GM21619 (cell line): ENCODE measurements around the gene FAM163A.

ENCODE experiments used
- ATAC-seq: cut with Tn5 transposase; IDR thresholded peaks from one replicate; pipeline ENCODE4 v1.9.1; 2021; ENCODE audit not compliant: unreplicated experiment

The FAM163A gene

DNA sequence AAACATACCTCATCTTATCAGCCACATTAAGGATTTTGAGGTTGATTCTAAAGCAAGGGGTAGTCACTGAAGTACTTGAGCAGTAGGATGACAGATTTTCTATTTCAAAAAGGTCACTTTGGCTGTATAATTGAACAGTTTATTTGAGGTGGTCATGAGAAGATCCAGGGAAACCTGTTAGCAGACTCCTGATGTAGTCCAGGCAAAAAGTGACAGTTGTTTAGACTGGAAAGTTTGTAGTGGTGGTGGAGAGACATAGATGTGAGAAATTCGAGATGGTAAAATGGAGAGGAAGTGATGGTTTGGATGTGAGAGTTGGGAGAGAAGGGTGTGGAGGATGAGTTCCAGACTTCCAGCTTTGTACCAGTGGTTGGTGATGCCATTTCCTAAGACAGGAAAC lies 7.5 kb downstream of the FAM163A start:
- ATAC-seq = no peak

DNA sequence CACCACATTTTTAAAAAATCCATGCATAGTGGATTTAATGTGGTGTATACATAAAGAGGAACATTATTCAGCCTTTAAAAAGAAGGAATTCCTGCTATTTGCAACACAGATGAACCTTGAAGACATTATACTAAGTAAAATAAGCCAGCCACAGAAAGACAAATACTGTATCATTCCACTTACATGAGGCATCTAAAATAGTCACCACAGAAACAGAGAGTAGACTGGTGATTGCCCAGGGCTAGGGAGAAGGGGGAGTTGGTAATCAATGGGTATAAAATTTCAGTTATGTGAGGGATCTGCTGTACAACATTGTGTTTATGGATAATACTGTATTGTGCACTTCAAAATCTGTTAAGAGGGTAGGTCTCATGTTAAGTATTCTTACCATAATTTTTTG lies 10.0 kb downstream of the FAM163A start:
- ATAC-seq = no peak

DNA sequence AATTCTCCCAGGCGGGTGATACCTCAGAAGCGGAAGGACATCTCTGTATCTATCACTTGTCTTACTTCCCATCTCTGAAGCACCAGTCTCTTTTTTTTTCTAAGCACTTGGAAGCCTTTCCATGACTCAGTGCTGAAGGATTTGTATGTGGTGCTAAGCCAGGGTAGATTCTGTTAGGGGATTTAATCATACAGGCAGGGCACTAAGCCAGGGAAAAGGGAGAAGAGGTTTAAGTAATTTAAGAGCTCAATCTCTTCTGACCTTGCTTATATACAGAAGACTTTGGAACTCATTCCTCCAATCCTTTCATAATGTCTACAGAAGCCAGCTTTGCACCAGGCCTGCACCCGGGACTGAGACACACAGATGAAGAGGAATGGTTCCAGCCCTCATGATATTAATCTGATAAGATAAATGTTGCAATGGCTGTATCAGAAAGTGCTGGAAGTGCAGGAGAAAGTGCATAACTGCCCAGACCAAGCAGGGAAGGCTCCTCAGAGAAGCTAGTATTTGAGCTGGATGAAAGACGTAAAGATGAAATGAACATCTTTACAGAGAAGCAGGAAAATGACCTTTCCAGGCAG lies 11.0 kb downstream of the FAM163A start:
- no peak for ATAC-seq

DNA sequence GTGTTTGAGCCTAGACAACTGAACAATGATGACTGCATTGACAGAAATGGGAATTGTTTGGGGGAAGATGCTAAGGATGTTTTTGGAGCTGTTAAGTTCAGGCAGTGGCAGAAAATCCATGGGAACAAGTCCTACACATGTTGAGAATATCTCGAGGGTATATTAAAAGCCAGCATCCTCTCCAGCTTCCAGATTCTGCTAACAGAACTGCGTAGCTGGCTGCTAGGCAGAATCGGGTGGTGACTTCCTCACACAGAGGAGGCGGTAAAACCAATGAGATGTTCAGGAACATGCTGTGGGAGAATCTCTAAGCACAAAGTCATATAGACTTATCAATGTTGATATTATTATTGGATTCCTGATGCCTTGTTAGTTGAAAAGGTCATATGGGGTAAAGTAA lies 14.8 kb downstream of the FAM163A start:
- no peak for ATAC-seq

DNA sequence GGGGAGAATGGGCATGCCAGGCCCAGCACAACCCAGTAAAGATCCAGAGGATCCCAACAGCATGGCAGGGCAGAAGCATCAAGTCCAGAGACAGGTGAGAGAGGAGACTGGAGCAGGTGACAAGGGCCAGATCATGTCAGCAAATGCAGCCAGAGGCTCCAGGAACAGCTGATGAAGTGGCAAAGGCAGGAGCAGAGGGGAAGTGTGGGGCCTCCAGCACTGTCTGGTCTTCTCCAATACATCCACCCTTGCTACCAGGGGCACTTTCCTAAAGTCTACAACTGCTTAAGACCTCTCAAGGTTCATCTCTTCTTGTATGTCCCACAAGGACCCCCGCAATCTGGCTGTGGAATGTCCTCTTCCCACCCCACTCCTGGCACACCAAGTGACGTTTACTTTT lies 17.4 kb downstream of the FAM163A start:
- no peak for ATAC-seq

DNA sequence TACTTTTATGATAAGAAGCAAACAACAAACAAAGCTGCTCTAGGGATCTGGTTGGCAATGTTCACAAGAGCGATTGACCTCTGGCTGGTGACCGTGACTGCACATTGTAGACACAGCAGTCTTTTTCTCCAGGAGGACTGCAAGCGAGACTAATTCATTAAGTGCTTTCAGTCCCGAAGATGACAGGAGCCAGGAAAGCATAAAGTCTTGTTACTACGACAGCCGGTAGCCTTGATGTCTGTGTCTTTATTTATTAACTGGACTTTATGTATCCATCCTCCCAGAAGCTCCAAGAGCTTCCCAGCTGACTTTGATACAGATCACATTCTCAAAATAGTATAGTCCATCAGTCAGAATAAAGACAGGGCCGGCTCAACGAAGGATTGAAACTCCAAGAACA lies 18.2 kb downstream of the FAM163A start:
- ATAC-seq = no peak

DNA sequence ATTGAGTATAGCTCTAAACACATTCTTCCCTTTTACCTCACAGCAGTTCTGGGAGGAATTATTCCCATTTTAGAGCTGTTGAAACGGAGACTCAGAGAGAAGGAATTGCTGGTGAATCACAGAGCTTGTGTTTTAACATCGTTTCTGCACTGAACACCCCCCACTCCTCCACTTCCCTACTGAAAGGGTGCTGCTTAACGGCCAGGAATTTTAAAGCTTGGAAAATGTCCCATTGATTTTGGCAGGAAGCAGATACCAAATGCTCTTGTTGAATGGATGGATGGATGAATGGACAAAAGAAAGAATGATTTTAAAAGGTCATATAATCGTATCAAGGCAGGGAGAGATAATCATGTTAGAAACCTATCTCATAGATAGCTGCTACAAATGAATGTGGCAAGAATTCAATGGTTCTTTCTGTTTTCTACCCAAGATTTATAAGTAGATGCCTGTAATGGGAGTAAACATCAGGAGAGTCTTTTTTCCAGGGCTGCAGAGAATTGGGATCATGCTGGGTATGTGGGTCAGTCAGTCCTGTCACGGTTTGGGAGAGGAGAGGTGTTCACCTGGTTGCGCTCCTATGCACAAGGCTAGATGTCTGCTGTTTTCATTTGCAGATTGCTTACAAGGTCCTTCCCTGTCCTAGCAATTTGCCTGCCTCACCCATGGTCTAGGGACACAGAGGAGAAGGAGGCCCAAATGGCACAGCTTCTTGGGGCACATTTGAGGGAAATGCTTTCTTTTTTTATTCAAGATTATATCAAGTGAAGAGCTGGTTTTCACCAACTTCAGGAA lies 19.0 kb downstream of the FAM163A start:
- no peak for ATAC-seq

DNA sequence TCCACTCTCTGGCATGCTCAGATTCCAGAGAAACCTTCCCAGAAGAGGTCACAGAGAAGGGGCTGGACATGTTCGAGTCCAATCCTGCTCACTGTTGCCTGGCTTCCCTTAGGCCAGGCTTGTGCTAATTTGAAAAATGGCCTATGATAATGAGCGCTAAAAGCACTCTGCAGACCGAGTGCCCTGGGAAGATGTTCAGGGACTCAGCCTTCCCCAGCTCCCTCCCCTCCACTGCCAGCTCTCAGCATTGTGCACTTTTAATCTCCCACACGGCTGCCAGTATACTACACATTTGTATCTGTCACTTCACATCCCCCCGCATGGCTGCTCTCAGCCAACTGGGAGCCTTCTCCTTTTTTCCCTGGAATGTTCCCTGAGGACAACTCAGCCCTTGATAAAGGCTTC lies 24.1 kb downstream of the FAM163A start:
- ATAC-seq = no peak

DNA sequence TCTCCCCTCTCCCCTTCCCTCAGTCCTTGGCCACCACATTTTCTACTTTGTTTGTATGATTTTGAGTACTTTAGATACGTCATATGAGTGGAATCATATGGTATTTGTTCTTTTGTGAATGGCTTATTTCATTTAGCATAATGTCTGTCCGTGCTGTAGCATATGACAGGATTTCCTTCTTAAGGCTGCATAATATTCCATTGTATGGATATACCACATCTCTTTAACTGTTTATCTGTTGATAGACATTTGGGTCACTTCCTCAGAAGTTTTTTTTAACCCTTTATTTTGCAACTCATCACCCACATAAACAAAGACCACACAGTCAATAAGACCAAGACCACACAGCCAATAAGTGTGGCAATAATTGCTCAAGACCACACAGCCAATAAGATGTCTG lies 24.9 kb downstream of the FAM163A start:
- ATAC-seq = no peak

DNA sequence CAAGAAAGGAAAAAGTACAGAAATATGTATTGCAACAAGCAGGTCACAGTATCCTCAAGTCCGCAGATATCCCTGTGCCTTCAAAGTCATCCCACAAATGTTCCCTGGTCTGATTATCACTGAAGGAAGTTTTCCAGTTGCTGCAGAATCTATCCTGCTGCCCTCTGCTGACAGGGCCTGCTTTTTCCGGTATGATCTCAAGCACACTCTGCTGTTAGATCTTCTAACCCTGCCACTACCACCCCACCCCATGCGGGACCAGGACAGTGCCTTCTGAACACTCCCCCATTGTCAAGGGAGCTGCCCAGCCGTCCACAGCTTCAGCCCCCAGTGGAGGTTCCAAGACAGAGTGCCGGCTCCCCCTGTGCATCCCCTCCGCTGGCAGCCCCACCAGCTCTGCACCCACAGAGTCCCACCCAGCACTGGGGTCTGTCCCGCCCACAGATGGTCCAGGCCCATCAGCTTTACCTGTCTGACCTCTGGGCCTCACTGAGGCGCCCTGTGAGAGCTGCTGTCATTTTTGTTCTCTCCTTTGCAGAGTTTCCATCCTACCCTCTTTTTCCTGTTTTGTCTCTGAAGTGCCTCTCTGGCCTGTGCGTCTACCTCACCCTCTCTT lies 27.9 kb downstream of the FAM163A start:
- ATAC-seq = no peak

DNA sequence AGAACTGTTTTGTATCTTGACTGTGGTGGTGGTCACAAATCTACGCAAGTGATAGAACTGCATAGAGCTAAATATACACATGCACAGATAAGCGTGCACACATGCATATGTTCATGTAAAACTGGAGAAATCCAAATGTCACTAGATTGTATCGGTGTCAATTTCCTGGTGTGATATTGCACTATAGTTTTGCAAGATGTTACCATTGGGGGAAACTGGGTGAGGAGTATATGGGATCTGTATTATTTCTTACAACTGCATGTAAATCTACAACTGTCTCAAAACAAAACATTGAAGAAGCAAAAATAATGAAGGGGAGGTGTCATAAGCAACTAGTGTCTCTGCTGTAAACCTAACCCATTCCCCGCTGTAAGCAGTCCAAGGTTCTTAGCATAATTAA lies 30.2 kb downstream of the FAM163A start:
- ATAC-seq = no peak

DNA sequence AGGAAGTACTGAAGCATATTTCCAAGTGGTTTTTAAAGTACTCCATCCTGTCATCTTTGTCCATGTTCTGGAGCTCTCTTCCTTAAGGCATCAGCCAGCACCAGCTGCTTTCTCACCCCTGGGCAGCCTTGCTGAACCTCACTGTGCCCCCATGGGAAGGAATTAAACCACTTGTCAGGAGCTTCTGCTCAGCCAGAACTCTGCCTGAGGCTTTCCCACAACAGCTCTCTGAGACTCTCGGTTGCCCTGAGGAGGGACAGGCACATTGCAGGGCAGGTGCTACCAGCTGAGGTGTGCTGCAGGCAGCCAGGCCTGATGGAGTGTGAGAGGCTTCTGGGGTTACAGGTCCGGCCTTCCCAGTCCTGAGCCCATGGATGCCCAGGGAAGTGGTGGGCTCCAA lies 30.9 kb downstream of the FAM163A start:
- no peak for ATAC-seq

DNA sequence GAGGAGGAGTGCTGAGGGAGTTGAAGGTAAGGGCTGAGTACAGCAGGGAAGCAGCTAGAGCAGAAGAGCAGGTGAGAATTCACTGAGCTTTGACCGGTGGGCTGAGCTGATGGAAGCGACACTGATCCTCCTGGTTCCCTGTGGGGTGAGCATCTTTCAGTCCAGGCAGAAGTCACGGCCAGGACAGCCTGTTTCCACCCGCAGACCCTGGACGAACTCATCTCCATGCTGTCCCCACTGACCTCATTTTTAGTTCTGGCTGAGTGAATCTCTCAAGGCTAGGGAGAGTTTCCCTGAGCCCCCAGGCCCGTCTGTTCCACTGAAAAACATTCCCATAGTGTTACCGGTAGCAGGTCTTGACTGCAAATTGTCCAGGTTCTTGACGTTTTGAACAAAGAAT lies 31.5 kb downstream of the FAM163A start:
- no peak for ATAC-seq

DNA sequence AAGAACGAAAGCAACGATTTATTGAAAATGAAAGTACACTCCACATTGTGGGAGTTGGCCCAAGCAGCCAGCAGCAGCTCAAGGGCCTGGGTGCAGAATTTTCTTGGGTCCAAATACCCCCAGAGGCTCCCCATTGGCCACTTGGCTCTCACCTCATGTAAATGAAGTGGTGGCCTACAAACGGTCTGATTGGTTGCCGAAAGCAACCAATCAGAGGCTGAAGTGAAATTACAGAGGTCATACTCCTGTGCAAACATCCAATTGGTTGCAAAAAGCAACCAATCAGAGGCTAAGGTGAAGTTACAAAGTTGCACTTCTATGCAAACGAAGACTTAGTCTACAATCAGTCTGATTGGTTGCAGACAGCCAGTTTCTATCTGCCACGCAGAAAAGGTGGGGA lies 31.9 kb downstream of the FAM163A start:
- no peak for ATAC-seq

DNA sequence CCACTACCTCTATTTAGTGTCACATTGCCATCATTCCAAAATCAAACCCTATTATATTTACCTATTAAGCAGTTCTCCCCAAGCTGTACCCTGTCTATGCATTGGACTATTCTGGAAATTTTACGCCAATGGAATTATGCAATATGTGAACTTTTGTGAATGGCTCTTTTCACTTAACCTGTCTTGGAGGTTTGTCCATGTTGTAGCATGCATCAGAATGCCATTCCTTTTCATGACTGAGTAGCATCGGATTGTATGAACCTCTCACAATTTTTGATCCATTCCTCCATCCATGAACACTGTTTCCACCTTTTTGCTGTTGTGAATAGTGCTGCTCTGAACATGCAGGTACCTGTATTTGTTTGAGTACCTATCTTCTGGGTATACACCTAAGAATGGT lies 33.7 kb downstream of the FAM163A start:
- no peak for ATAC-seq

DNA sequence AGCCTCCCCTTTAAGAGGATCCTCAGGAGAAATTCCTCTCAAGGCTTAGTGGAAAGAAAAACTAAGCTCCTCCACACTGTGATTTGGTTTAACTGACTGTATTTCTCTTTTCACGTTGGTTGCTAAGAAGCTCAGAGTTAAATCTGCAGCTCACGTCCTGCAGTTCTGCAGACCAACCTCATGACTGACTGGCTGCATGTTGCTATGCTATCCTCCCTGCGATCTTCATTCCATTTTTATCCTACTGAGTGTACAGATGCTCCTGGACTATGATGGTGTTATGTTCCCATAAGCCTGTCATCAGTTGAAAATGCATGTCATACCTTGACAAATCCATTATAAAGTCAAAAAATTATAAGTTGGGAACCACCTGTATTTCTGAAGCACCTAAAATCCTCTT lies 34.6 kb downstream of the FAM163A start:
- no peak for ATAC-seq

DNA sequence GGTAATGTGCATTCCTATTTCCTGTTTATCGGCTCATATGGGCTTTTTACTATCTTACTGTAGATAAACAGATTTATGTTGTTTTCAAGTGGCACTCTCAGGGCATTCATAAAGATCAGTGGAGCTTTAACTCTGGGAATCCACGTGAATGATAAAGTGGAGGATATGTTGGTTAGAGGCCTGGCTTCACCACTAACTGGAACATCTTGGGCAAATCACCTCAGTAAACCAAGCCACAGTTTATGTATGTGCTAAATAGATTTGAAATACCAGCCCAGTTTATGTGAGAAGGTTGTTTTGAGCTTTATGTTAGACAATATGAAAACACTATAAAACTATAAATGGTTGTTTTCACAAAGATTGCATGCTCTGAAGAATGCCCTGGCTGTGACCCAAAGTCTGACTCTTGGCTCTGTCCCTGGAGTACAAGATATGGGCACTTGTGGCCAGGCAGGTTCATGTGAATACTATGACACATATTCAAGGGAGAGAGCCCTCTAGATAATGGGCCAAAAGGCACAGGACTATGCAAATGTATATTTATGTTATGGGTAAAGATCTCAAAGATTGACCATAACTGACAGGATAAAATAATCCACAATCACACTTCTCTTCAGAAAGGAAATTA lies 36.7 kb downstream of the FAM163A start:
- ATAC-seq = no peak

DNA sequence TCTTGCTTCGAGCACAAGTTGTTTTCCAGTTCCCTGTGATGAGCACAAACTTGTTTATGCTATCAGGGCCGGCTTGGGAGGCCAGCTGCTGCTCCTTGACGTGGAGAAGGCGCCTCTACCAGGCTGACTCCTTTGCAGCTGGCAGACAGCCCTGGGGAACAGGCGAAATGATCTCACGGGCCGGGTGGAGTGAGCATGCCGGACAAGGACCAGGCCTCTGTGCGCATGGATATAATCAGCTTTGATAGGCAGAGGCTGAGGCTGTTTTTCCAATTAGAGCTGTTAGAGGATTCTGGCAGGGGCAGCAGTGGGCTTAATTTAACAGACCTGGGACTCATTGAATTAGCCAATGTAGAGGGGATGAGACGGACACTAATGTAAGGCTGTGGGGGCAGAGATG lies 38.9 kb downstream of the FAM163A start:
- no peak for ATAC-seq

DNA sequence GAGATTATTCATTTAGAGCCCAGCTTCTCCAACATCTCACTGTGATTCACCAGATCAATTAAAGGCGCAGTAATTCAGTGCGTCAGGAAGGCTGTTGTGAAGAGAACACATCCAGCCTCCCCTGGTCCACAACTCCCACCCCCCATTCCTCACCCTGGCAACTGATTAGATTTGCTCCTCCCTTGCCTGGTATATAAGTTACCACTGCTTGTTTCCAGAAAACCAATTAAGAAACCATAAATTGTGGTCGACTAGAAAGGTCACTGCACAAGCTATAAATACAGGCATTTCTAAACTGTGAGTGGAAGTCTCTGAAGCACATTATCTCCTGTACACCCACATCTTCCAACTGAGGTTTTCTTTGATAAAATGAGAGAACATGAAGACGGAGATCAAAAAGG lies 41.9 kb downstream of the FAM163A start:
- no peak for ATAC-seq

DNA sequence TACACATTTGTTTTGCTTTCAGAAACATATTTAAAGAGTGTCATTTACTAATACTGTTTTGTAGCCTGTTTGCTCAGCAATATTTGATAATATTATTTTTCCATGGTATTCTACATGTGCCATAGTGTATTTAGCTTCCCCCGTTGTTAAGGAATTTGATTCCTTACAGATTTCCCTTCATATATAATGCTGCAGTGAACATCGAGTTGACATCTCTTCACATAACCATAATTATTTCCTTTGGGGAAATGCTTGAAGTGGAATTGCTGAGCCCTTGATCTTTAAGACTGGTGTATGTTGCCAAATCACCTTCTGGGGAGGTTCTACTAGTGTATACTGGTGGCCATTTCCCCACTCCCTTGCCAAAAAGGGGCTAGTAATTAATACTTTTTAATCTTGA lies 42.6 kb downstream of the FAM163A start:
- no peak for ATAC-seq

DNA sequence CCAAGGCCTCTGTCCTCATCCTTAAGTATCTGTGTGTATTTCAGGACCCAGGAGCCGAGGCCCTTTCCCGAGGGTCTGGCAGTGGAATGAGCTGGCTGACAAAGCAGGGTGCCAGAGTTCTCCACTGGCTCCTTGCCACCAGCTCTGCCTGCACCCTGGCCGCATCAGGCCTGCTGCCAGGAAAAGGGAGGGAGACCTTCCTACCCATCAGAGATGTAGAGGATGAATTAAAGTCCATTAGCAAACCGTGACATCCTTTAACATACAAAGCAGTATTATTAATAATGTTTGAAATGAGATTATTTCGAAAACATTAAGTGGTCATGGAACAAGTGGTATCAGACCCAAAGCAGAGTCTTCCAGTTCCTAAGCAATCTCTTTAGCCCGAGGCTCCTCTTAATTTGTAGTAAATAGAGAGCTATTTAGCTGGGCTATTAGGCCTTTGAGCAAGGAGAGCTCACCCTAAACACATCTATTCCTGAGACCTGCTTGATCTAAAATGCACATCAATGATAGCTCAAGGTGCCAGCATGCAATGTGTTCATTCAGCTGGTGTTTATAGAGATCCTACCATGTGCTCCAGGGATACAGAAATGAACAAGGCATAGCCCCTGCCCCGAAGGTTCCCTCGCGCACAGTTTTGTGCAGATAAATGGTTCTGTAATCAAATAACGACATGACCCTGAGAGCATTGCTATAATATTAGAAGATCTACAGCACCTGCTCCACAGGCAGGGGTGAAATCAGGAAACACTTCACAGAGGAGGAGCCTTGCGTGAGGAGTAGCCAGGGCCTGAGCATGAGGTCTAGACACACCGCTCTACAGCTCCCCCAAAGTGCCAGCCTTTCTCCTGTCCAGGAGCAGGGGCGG lies 44.0 kb downstream of the FAM163A start:
- ATAC-seq = no peak
